Measurements from ENCODE around the gene WASF3. TPM values are rescaled to one million over a fixed set of nuclear protein-coding genes. Genes with fewer than 3 reads are reported as not detected.

The WASF3 gene
- polyA plus RNA-seq, 3 donors from 2014 or later = 0.12 TPM; not detected in 2

DNA sequence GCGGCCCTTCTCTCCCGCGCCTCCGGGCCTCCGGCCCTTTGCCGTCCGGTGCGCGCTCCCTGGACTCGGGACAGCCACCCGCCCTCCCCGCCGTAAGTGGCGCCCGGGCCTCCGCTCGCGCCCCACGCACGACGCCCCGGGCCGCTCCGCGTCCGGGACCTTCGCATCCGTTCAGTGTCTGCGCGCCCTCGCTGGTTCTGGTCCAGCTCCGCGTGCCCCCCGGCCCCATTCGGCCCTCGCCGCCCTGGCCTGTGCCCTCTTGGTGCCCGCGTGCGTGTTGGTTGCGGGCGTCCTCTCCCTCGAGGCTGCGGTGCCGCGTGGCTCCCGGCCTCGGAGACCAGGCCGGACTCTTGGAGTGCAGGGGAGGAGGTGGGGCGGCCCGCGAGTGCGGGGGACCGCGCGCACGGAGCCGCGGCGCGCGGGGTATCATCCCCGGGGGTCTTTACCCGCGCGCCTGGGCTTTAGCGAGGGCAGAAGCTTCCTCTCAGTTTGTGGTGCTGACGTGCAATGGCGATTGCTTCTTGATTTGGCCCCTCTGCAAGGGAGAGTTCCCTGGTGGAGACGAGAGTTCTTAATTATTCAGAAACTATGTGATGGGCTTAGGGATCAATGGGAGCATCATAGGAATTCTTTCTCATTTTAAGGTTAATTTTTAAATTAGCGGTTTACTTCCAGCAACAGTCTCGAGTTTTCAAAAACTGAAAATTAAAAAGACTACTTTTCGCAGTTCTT, 757 bp downstream of the WASF3 start:
- no peaks in the 10 kb centered on the region for H3K36me3 Mint-ChIP-seq
- peak overlapping the region; percentile 49 to 77 (median 66) for H3K4me3 Mint-ChIP-seq
- no peak overlapping the region for H3K27ac Mint-ChIP-seq
- DNase-seq = no peak
- H3K9me3 Mint-ChIP-seq = peaks cover 0 to 4% (median under 1%) of the 10 kb centered on the region in 6 donors
- peaks cover 10 to 17% of the 10 kb centered on the region in 2 donors for H3K4me1 Mint-ChIP-seq
- H3K27me3 Mint-ChIP-seq (ENCODE audit: low read depth in 3 of 3) = peaks cover 11 to 26% (median 13%) of the 10 kb centered on the region in 3 donors

DNA sequence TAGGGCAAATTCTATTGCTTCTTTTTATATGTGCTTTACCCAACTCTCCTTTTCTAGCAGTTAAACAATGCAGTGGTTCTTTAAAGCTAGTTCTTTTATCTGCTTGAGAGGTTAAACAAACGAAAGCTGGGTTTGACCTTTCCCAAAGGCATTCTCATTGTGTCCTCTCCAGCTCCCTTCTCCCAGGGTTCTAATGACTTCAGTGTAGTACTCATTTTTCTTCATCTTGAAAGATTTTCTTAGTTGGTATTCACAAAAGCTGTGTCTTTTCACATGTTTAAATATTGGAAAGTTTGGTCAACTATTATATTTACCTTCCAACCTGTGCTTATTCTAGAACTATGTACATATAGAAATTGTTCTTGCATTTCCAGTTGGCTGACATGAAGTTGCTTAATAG, 1.5 kb downstream of the WASF3 start:
- Mint-ChIP-seq H3K27ac (no peak overlapping the region), H3K27me3 (ENCODE audit: low read depth in 3 of 3) (peaks cover 9 to 28% (median 12%) of the 10 kb centered on the region in 3 donors), H3K9me3 (peaks cover 0 to 4% (median under 1%) of the 10 kb centered on the region in 6 donors), H3K4me3 (peak overlapping the region in 4 of 5 donors; percentile 65 to 77 (median 68)), H3K36me3 (no peaks in the 10 kb centered on the region), H3K4me1 (peaks cover 10 to 17% of the 10 kb centered on the region in 2 donors)
- no peak for DNase-seq

DNA sequence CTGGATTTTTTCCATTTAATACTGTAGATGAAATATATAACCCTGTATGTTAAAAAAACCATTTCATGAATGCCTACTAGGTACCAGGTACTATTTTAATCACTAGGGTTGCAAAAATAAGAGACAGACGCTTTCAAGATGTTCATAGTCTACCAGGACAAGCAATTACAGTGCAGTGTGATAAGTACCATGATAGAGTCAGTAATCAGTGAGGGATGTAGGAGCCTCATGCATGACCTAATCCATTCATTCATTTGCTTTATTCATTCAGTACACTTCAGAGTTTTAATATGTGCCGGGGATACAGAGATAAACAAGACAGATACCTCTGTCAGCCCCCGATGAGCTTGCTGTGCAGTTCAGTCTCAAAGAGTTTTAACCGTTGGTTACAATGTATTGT, 3.0 kb downstream of the WASF3 start:
- H3K4me1 Mint-ChIP-seq = peaks cover 10 to 17% of the 10 kb centered on the region in 2 donors
- H3K9me3 Mint-ChIP-seq = peaks cover 0 to 4% (median under 1%) of the 10 kb centered on the region in 6 donors
- no peak for DNase-seq
- H3K27me3 Mint-ChIP-seq (ENCODE audit: low read depth in 3 of 3) = peaks cover 8 to 20% (median 13%) of the 10 kb centered on the region in 3 donors
- H3K27ac Mint-ChIP-seq = no peak overlapping the region
- H3K4me3 Mint-ChIP-seq = no peak overlapping the region
- no peaks in the 10 kb centered on the region for H3K36me3 Mint-ChIP-seq

DNA sequence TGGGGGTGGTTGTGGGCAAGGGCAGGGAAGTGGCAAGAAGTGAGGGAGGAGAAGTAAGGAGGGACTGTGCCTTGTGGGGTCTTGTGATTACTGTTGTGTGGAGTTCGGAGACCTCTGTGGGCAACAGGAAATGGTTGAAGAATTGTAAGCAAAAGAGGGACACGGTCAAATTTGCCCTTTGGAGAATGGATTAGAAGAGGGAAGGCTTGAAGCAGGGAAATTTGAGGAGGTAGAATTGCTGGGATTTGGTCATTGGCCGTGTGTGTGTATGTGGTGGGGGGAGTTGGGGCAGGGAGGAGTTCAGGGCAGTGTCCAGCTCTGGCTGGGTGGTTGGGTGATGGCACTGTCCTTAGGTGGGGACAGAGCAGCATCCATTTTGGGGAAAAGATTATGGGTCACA, 3.6 kb downstream of the WASF3 start:
- no peak for DNase-seq
- Mint-ChIP-seq H3K27me3 (ENCODE audit: low read depth in 3 of 3) (peaks cover 8 to 19% (median 9%) of the 10 kb centered on the region in 3 donors), H3K4me1 (peaks cover 10 to 17% of the 10 kb centered on the region in 2 donors), H3K9me3 (peaks cover 0 to 4% (median under 1%) of the 10 kb centered on the region in 6 donors), H3K27ac (no peak overlapping the region), H3K36me3 (no peaks in the 10 kb centered on the region), H3K4me3 (no peak overlapping the region)

DNA sequence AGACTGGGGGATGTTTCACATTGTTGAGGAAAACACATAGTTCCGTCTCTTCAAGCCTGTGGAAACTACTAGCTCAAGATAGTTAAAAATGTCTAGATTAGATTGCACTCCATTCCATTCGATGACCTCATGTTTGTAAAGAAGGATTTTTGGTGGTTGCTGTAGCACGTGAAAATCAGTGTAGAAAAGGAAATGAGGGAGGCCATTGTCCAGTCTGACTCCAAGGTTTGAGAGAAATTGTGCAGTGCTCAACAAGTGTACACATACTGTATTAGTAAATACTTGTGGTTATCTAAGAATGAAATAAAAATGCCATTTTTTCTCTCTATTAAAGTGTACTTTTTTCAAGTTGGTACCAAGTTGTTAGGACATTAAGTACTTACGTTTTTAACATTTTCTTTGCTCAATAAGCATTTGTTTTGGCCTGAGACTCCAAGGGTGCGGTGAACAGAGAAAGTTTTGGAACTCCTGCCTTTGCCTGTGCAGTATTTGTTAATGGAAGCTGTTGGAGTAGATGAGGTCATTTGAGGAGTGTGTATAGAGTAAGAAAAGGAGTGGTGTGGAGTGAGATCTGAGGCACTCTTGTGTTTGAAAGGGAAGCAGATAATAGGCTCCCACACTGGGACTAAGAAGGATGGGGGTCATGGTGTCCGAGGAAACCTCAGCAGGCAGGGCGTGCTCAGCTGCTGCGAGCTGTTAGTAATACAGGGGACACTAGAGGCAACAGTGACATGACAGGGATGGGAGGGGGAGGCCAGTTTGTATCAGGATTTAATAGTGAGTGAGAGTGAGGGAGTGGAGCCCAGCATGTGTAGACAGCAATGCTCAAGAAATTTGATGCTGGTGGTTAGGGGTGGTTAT, 4.4 kb downstream of the WASF3 start:
- DNase-seq = no peak
- Mint-ChIP-seq H3K27ac (no peak overlapping the region), H3K4me3 (no peak overlapping the region), H3K9me3 (peaks cover 0 to 2% (median under 1%) of the 10 kb centered on the region in 6 donors), H3K36me3 (no peaks in the 10 kb centered on the region), H3K4me1 (peaks cover 9 to 14% of the 10 kb centered on the region in 2 donors), H3K27me3 (ENCODE audit: low read depth in 3 of 3) (peaks cover 7 to 18% (median 9%) of the 10 kb centered on the region in 3 donors)

DNA sequence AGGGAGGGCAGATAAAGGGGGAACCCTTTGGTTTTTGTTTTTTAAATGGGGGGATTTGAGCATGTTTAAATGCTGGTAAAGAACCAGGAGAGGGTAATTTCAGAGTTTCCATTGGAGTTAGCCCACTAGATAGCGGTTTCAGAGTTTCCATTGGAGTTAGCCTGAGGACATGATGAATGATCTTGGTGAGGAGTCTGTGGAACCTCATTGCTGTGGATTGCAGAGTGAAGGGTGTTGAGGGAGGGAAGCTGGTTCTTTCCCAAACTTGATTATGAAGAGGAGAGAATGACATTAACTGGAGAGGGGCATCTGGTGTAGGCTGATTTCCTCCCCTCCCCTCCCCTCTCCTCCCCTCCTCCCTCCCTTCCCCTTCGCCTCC, 5.0 kb downstream of the WASF3 start:
- H3K27ac Mint-ChIP-seq = no peak overlapping the region

DNA sequence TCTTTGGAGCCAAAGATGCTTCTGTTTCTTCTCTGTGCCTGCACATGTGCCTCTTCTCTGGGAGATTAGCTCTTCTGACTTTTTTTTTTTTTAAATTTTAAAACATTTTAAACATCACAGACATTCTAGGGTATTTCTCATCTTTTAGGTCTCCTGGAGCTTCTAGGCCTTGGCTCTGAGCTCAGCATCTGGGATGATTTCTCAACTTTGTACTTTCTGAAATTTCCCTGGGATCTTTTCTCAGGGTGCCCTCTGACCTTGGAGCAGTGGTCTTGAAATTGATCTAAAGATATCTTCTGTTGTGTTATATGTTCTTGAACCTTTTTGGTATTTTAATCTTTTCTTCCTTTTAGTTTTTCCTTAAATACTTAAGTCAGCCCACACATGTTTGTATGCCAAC, 6.2 kb downstream of the WASF3 start:
- peaks cover 0 to 2% (median 0%) of the 10 kb centered on the region in 6 donors for H3K9me3 Mint-ChIP-seq
- H3K27me3 Mint-ChIP-seq (ENCODE audit: low read depth in 3 of 3) = peaks cover 4 to 12% (median 6%) of the 10 kb centered on the region in 3 donors
- no peak for DNase-seq
- no peak overlapping the region for H3K4me3 Mint-ChIP-seq
- H3K36me3 Mint-ChIP-seq = no peaks in the 10 kb centered on the region
- H3K27ac Mint-ChIP-seq = no peak overlapping the region
- H3K4me1 Mint-ChIP-seq = peaks cover 3 to 6% of the 10 kb centered on the region in 2 donors

More for the DNA sequence above, 5.0 kb downstream of the WASF3 start:
- Mint-ChIP-seq H3K4me1 (peaks cover 6 to 10% of the 10 kb centered on the region in 2 donors), H3K9me3 (peaks cover 0 to 2% (median 0%) of the 10 kb centered on the region in 6 donors), H3K36me3 (no peaks in the 10 kb centered on the region), H3K27me3 (ENCODE audit: low read depth in 3 of 3) (peaks cover 4 to 14% (median 9%) of the 10 kb centered on the region in 3 donors), H3K4me3 (no peak overlapping the region)
- DNase-seq = no peak

DNA sequence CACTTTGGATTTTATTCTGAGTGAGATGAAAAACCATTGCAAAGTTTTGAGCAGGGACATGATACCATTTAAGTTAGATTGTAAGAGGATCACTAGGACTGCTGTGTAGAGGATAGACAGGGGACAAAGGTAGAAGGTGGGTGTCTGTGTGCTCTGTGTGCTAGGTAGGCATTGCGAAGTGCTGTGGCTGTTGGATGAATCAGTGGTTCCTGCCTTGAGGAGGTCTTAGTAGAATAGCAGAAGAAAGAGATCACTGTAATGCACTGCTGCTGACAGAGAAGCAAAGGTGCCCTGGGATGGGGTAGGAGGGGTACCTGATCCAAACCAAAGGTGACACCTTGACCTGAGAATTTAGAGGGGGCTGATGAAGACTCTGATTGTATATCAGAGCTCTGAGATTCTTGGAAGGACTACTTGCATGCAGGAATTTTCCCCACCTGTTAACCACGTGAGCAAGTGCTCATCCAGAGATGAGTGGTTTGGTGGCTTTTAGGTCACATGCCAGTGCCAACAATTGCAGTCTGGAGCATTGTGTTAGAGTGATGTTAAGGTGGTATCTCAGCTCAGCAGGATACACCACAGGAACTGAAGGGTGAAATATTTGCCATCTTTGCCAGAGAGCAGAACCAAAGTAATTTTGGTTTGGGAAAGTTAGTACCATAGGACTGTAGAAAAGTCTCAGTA, 10.8 kb downstream of the WASF3 start:
- H3K4me3 Mint-ChIP-seq = no peak overlapping the region
- no peak overlapping the region for H3K27ac Mint-ChIP-seq
- no peak for DNase-seq
- H3K27me3 Mint-ChIP-seq (ENCODE audit: low read depth in 3 of 3) = peaks cover 0 to 8% (median 3%) of the 10 kb centered on the region in 3 donors
- H3K36me3 Mint-ChIP-seq = no peaks in the 10 kb centered on the region
- no peaks in the 10 kb centered on the region for H3K4me1 Mint-ChIP-seq
- H3K9me3 Mint-ChIP-seq = peaks cover 0 to 2% (median 0%) of the 10 kb centered on the region in 6 donors

DNA sequence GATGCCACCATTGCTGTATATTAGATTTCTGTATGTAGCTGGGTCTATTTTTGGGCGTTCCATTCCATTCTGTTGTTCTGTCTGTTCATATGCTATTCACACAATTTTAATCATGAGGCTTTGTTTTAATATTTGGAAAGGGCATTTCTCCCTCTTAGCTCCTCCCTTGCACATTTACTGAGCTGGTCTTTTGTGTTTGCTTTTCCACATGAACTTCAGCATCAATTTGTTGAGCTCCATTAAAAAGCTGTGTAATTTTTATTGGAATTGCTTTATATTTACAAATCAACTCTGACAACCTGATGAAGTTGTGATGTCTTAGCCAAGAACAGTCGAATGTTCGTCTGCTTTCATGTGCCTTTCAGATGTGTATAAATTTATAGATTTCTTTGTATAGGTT, 14.0 kb downstream of the WASF3 start:
- no peaks in the 10 kb centered on the region for H3K4me1 Mint-ChIP-seq
- H3K27me3 Mint-ChIP-seq (ENCODE audit: low read depth in 3 of 3) = peaks cover 0 to 7% (median 2%) of the 10 kb centered on the region in 3 donors
- DNase-seq = no peak
- peaks cover 0 to 3% (median 0%) of the 10 kb centered on the region in 6 donors for H3K9me3 Mint-ChIP-seq
- H3K36me3 Mint-ChIP-seq = no peaks in the 10 kb centered on the region
- H3K4me3 Mint-ChIP-seq = no peak overlapping the region
- no peak overlapping the region for H3K27ac Mint-ChIP-seq

DNA sequence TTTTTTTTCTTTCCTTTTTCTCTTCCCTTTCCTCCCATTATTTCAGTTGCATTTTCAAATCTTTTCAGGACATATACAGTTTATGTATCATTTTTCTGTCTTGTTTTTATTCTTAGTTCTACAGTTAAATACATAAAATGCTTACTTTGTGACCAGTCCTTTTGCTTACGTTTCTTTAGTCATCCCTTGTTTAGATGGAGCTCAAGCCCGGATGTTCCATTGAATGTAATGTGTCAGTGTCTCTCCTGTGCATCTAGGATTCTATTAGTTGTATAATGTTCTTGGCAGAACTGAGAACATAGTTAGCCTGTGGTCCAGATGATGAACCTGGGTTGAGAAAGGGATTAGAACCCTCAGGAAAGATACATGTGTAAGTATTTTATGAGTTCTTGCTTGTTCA, 17.8 kb downstream of the WASF3 start:
- no peaks in the 10 kb centered on the region for H3K4me1 Mint-ChIP-seq
- peaks cover 0 to 5% (median 2%) of the 10 kb centered on the region in 3 donors for H3K27me3 Mint-ChIP-seq (ENCODE audit: low read depth in 3 of 3)
- no peak overlapping the region for H3K4me3 Mint-ChIP-seq
- H3K36me3 Mint-ChIP-seq = no peaks in the 10 kb centered on the region
- H3K9me3 Mint-ChIP-seq = peaks cover 0 to 7% (median 0%) of the 10 kb centered on the region in 6 donors
- DNase-seq = no peak
- no peak overlapping the region for H3K27ac Mint-ChIP-seq

DNA sequence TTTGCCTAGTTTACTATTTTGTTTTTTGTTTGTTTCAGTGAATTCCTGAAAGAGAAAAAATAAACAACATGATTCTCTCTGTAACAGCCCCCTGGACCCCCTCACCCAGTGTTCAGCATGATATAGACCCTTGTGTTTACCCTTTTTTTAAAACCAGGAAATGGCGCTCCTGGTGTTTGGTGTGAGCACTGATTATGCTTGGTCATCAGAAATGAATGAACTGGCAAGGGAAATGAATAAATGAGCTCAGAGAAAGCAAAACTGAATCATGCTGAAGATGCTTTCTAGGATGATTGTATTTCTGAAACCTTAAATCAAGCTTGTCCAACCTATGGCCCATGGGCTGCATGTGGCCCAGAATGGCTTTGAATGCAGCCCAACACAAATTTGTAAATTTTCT, 22.1 kb downstream of the WASF3 start:
- Mint-ChIP-seq H3K4me3 (no peak overlapping the region), H3K9me3 (peaks cover 0 to 7% (median 0%) of the 10 kb centered on the region in 6 donors), H3K36me3 (no peaks in the 10 kb centered on the region), H3K27ac (no peak overlapping the region), H3K4me1 (no peaks in the 10 kb centered on the region), H3K27me3 (ENCODE audit: low read depth in 3 of 3) (peaks cover 0 to 1% (median 0%) of the 10 kb centered on the region in 3 donors)
- DNase-seq = no peak

DNA sequence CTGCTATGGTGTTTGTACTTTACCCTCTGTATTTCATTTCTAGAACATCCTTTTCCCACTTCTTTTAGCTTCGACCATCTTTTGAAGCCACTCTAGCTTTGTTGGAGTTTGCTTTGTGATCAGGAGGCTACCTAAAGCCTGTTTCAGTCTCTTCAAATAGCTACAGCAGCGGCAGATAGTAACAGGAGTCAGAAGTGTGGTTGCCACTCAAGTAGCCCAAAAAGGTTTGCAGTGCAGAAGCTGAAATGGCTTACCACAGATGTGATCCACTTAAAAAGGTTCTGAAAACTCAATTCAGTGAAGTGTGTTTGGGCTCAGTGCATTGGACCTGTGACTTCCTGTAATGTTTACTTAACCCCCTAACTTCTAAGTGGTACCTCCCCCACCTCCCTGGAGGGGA, 26.2 kb downstream of the WASF3 start:
- Mint-ChIP-seq H3K27ac (no peak overlapping the region), H3K4me1 (no peaks in the 10 kb centered on the region), H3K9me3 (peaks cover 0 to 2% (median 0%) of the 10 kb centered on the region in 6 donors), H3K4me3 (no peak overlapping the region), H3K36me3 (no peaks in the 10 kb centered on the region), H3K27me3 (ENCODE audit: low read depth in 3 of 3) (peaks cover 0 to 1% (median 0%) of the 10 kb centered on the region in 3 donors)
- no peak for DNase-seq

DNA sequence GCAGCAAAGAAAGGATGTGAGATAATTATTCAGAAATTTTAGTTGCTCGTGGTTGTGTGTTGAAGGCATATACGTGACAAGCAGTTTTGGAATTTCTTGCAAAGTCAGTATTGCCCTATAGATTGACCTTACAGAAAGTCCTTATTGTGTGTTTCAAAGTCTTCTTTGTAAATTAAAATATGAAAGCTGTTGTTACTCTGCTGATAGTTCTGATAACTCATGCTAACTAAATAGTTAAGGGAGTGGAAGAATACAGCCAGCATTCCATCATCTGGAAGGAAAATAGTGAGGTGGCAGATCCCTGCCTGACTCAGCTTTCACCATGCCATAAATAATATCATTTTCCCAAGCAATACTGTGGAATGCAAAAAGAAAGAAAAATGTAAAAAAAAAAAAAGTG, 27.2 kb downstream of the WASF3 start:
- peaks cover 0 to 1% (median 0%) of the 10 kb centered on the region in 3 donors for H3K27me3 Mint-ChIP-seq (ENCODE audit: low read depth in 3 of 3)
- no peak for DNase-seq
- no peaks in the 10 kb centered on the region for H3K4me1 Mint-ChIP-seq
- no peak overlapping the region for H3K27ac Mint-ChIP-seq
- no peak overlapping the region for H3K4me3 Mint-ChIP-seq
- H3K9me3 Mint-ChIP-seq = peaks cover 0 to 2% (median 0%) of the 10 kb centered on the region in 6 donors
- no peaks in the 10 kb centered on the region for H3K36me3 Mint-ChIP-seq

Data from immature natural killer cell (primary cell).